Amygdala (tissue), 56 donors: Measurements from ENCODE around the gene CHCHD5.
A peak's percentile ranks its signal among the peaks of the same experiment; 100 is the strongest.
"Not testable (repeated sequence)": the region's sequence is repeated elsewhere in the genome, so short reads cannot be mapped to it uniquely, and the experiment has no call there.

ENCODE experiments used
- DNase-seq, 56 donors: peaks; one replicate each; lab custom pipeline; 2025; lab: John Stamatoyannopoulos, UW

CHCHD5 gene, protein sequence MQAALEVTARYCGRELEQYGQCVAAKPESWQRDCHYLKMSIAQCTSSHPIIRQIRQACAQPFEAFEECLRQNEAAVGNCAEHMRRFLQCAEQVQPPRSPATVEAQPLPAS

GRCh38 chr2:112584134-112584890 lies at the start of gene CHCHD5:
TSS of gene CHCHD5 (plus strand) at chr2:112584609. CDS start at chr2:112584648, 39 bp downstream.
- peak; percentile 72 to 98 (median 94) for DNase-seq

GRCh38 chr2:112534826-112535225 lies 49.6 kb upstream of the CHCHD5 start:
- DNase-seq = no peak

DNA sequence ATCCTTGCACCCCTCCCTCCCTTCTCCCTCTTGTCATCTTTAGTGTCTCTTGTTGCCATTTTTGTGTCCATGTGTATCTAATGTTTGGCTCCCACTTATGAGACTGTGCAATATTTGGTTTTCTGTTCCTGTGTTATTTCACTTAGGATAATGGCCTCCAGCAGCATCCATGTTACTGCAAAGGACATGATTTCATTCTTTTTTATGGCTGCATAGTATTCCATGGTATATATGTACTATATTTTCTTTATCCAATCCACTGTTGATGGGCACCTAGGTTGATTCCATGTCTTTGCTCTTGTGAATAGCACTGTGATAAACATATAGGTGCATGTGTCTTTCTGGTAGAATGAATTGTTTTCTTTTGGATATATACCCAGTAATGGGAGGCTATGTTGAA lies 47.7 kb upstream of the CHCHD5 start:
- DNase-seq = not testable (repeated sequence)

DNA sequence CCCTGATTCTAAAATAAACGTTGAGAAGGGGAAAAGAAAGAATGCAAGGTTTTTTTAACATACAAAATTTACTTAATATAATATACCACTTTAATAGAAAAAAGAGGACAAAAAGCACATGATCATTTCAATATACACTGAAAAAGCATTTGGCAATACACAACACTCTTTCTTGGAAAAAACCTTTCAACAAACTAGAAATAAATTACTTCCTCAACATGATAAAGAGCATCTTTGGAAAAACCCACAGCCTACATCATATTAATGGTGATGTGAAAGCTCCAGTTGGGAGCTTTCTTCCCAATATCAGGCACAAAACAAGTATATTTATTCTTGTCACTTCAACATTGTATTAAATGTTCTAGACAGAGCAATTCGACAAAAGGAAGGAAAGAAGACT lies 45.1 kb upstream of the CHCHD5 start:
- DNase-seq = no peak

GRCh38 chr2:112540906-112541305 lies 43.5 kb upstream of the CHCHD5 start:
- no peak for DNase-seq

GRCh38 chr2:112541315-112542122 lies 42.9 kb upstream of the CHCHD5 start:
- DNase-seq = peak in 41 of 56 donors; percentile 58 to 98 (median 84)

DNA sequence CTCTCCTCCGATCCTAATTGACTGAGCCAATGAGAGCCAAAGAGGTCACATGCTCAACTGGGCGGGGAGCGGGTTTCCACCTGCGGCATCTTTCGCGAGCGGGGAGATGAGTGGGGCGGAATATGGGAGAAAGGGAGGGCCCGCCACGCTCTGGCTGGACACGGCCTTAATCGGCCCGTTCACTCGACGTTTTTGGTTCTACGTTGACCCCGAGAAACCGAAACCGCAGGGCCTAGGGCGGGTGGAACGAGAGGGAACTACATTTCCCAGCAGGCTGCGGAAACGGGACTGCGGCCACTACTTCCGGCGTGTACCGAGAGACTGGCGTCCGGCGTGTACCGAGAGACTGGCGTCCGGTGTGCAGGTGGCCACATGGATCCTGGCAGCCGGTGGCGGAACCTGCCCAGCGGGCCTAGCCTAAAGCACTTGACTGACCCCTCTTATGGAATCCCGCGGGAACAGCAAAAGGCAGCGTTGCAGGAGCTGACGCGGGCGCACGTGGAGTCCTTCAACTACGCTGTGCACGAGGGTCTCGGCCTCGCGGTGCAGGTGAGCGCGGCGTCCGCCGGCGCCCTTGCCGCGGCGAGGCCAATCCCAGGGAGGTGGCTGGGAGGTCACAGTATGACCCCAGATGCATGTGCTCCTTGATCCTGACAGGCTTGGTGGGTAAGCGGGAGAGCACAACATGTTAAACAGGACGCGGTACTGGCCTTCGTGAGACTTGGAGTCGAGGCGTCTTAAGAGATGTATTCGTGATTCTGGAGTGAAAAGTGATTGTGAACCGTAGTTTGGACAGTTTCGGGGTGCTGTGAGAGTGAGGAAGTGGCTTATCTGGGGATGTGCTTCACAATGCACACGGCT lies 42.1 kb upstream of the CHCHD5 start, which contains the start of gene POLR1B:
TSS of gene POLR1B (plus strand) at position 343 of the 861 bp plus-strand sequence. CDS start at position 373, 30 bp downstream.
- DNase-seq = peak in 55 of 56 donors; percentile 59 to 98 (median 87)

GRCh38 chr2:112542984-112543661 lies 41.3 kb upstream of the CHCHD5 start:
- no peak for DNase-seq

DNA sequence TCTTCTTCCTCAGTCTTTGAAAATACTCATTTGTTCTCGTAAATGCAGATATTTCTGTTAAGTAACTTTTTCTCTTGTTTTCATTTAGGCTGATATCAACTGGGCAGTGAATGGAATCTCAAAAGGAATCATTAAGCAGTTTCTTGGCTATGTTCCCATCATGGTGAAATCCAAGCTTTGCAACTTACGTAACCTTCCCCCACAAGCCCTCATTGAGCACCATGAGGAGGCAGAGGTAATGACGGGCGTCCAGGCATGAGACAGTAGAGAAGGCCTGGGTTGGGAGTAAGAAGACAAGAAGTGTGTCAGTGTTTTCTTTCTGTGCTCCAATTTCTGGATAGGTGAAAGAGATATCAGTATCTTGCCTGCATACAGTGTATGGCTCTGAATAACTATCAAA lies 37.1 kb upstream of the CHCHD5 start:
- DNase-seq = no peak

DNA sequence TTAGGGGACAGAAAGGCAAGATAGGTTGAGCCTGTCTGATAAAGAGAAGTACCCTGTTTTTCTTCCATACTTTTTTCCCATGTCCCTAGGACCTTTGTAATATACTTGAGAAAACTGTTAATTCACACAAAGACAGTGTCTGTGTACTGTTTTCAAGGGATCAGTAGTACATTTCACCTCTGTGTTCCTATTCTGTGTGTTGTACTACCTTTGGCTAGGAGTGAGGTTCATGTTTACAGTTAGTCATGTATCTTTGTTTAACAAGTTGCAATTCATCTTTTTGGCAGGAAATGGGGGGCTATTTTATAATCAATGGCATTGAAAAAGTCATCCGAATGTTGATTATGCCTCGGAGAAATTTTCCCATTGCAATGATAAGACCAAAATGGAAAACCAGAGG lies 35.4 kb upstream of the CHCHD5 start:
- no peak for DNase-seq

- DNase-seq = no peak
Measured at GRCh38 chr2:112566104-112566503, 18.3 kb upstream of the CHCHD5 start.

- not testable (repeated sequence) for DNase-seq
Measured at GRCh38 chr2:112566508-112566907, 17.9 kb upstream of the CHCHD5 start.

GRCh38 chr2:112572005-112572404 lies 12.4 kb upstream of the CHCHD5 start:
- DNase-seq = no peak

DNA sequence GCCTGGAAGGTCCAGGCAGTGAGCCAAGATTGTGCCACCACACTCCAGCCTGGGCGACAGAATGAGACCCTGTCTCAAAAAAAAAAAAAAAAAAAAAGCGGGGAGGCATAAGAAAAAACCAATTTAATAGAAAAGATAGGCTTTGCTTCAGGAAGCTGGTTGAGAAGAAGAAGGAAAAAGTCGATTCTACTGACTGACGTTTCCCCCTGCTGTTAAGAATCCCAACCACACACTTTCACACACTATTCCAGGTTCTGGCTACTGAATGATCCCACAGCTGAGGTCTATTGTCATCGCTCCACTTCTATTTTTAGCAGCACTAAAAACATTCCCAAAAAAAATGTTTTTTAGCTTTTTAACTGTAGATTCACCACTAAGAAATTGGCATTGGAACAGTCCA lies 6.7 kb upstream of the CHCHD5 start:
- DNase-seq = no peak

GRCh38 chr2:112579241-112579640 lies 5.2 kb upstream of the CHCHD5 start:
- peak in 3 of 56 donors; percentile 2 to 16 (median 16) for DNase-seq

- DNase-seq = no peak
Measured at GRCh38 chr2:112580084-112580483, 4.3 kb upstream of the CHCHD5 start.

GRCh38 chr2:112582314-112582746 lies 2.1 kb upstream of the CHCHD5 start:
- DNase-seq = peak in 7 of 56 donors; percentile 4 to 39 (median 10)

DNA sequence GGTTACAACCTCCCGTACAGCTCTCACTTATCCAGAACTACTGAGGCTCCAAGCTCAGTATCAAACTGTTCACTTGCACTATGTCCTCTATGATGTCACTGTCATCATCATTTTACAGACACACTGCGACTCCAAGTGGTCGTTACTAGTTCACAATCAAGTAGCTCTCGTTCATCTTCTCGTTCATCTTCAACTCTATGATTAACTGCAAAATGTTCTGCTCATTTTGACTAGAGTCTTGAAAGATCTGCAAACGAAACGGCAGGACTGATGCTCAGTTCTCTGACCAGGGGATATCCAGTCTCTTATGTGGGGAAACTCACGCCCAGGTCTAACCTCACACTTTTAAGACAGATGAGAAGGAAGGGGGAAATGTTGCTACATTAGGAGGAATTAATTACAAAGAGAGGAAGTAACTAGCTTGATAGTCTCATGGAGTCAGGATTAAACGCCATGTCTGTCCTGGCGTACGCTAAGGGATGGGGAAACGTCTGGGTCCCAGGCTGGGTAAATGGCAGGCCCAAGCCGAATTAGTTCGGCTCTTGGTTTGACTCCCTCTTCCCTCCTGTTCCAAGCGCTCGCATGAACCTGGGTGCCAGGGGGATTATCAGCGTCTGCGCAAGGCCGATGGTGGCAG lies 794 bp upstream of the CHCHD5 start:
- DNase-seq = peak in 2 of 56 donors; percentile 43 to 53

DNA sequence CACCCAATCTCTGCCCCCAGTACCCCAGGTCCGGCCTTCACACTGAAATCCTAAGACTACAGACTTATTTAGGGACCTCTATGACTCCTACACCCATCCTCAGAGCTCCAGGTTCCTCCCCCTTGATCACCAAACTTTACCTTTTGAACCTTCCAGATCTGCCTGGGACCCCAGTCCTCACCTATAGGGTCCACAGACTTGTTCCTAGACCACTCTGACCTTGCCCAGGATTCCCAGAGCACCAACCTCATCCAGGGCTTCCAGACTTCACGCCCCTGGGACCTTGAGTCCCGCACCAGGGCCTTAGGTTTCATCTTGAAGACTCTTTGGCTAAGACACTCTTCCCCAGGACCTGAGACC lies 462 bp downstream of the CHCHD5 start:
- DNase-seq = no peak
